HCT116 (cell line): Measurements from ENCODE around the gene EVX1. TPM values are rescaled to one million over a fixed set of nuclear protein-coding genes. Genes with fewer than 3 reads are reported as not detected.

Source experiments
- ATAC-seq: fragments of 200-7000 bp; cut with Tn5 transposase; 2 replicates; pipeline ENCODE4 v1.9.1; 2020; ENCODE audit warnings: mild to moderate bottlenecking, moderate library complexity
- BruUV-seq: library from RNA; stranded (reverse); fragments of 400-500 nt; replicated peaks from 2 replicates; lab custom pipeline; 2021; lab: Mats Ljungman, UMichigan
- CTCF ChIA-PET: fragments of 300-600 bp; sonication (Branson Sonifier 250); formaldehyde crosslinking; loops from one replicate; lab custom pipeline; 2021; ENCODE audit warnings: antibody characterized with exemption; lab: Charles Lee
- POLR2A ChIA-PET: fragments of 300-600, 350-600 bp; sonication (Branson Sonifier 250); formaldehyde crosslinking; loops from one replicate; lab custom pipeline; 2021; ENCODE audit warnings: antibody characterized with exemption; lab: Charles Lee
- RAD21 ChIA-PET, 2 experiments: fragments of 300-600 bp; sonication (Branson Sonifier 250); formaldehyde crosslinking; loops; one replicate each; lab custom pipeline; 2023; ENCODE audit warnings: low total read pairs in 2 of 2; ENCODE audit not compliant: uncharacterized antibody in 2 of 2, unreplicated experiment in 2 of 2, low non-redundant PET in 1 of 2; lab: Charles Lee
- DNase-seq: peaks from one replicate; pipeline ENCODE4 v3.0.0-alpha.2; 2010; ENCODE audit warnings: low read depth, low spot score
- H2AFZ ChIP-seq: fragments of 200-600 bp; shearing (Covaris generic), sonication (generic); 2 replicates; pipeline ENCODE4 v1.6.1; 2017; ENCODE audit warnings: low read depth, mixed run types, mixed read lengths, antibody characterized with exemption, low read length; ENCODE audit not compliant: poor library complexity, severe bottlenecking
- H3K27ac ChIP-seq: 2 replicates; pipeline ENCODE4 v1.5.1; 2012; ENCODE audit warnings: low read depth, low read length
- H3K27me3 ChIP-seq: fragments of 200-600 bp; sonication (generic); 2 replicates; pipeline ENCODE4 v1.6.1; 2016; ENCODE audit warnings: mixed run types, low read length, mixed read lengths; ENCODE audit not compliant: insufficient read depth
- H3K36me3 ChIP-seq, 2 experiments: fragments of 200-500 bp in 1 of 2; fragments of 200-600 bp in 1 of 2; sonication (Bioruptor generic) in 1 of 2; sonication (generic) in 1 of 2; 2 replicates each; pipeline versions ENCODE4 v1.5.1 to v1.6.1; 2014 to 2016; ENCODE audit warnings: low read length in 2 of 2, inconsistent platforms in 1 of 2, mixed read lengths in 1 of 2, mixed run types in 1 of 2; ENCODE audit not compliant: insufficient read depth in 2 of 2, control insufficient read depth in 1 of 2
- H3K4me1 ChIP-seq, 2 experiments: fragments of 200-600 bp in 1 of 2; sonication (generic) in 1 of 2; 2 replicates each; pipeline versions ENCODE4 v1.5.1 to v1.6.1; 2012 to 2017; ENCODE audit warnings: low read length in 2 of 2, inconsistent platforms in 1 of 2, mild to moderate bottlenecking in 1 of 2, mixed read lengths in 1 of 2, mixed run types in 1 of 2, moderate library complexity in 1 of 2; ENCODE audit not compliant: insufficient read depth in 2 of 2, control insufficient read depth in 1 of 2
- H3K4me2 ChIP-seq: fragments of 200-600 bp; sonication (generic); 2 replicates; pipeline ENCODE4 v1.6.1; 2017; ENCODE audit warnings: mixed run types, low read length, mixed read lengths
- H3K4me3 ChIP-seq, 2 experiments: fragments of 200-600 bp in 1 of 2; sonication (generic) in 1 of 2; replicated peaks in 1 of 2; 2 replicates each; pipeline ENCODE4 v1.5.1; 2011 to 2016; ENCODE audit warnings: low read length in 2 of 2, control low read depth in 1 of 2, low read depth in 1 of 2, mild to moderate bottlenecking in 1 of 2, mixed read lengths in 1 of 2, mixed run types in 1 of 2
- H3K79me2 ChIP-seq: fragments of 200-600 bp; sonication (generic); 2 replicates; pipeline ENCODE4 v1.6.1; 2017; ENCODE audit warnings: mild to moderate bottlenecking, mixed run types, low read length, moderate library complexity, mixed read lengths; ENCODE audit not compliant: insufficient read depth
- H3K9ac ChIP-seq: fragments of 200-600 bp; sonication (generic); 2 replicates; pipeline ENCODE4 v1.6.1; 2016; ENCODE audit warnings: low read length, mixed read lengths
- H3K9me2 ChIP-seq: fragments of 200-600 bp; sonication (generic), shearing (Covaris generic); 2 replicates; pipeline ENCODE4 v1.6.1; 2017; ENCODE audit warnings: mixed run types, mild to moderate bottlenecking, moderate library complexity; ENCODE audit not compliant: insufficient read depth
- H3K9me3 ChIP-seq, 2 experiments: fragments of 200-500 bp in 1 of 2; fragments of 200-600 bp in 1 of 2; sonication (Bioruptor generic) in 1 of 2; sonication (generic) in 1 of 2; 2 replicates each; pipeline ENCODE4 v1.6.1; 2014 to 2017; ENCODE audit warnings: low read length in 2 of 2, mixed read lengths in 2 of 2, inconsistent platforms in 1 of 2, low read depth in 1 of 2, mild to moderate bottlenecking in 1 of 2, mixed run types in 1 of 2, moderate library complexity in 1 of 2; ENCODE audit not compliant: control insufficient read depth in 1 of 2, insufficient read depth in 1 of 2
- H4K20me1 ChIP-seq: fragments of 200-600 bp; sonication (generic), shearing (Covaris generic); 2 replicates; pipeline ENCODE4 v1.6.1; 2017; ENCODE audit warnings: mixed run types, mild to moderate bottlenecking, moderate library complexity; ENCODE audit not compliant: insufficient read depth
- CBX3 ChIP-seq: IDR thresholded peaks from 2 replicates; pipeline ENCODE4 v1.6.1; 2012; ENCODE audit warnings: low read depth
- CEBPB ChIP-seq: IDR thresholded peaks from 2 replicates; pipeline ENCODE4 v1.6.1; 2012; ENCODE audit warnings: low read depth
- EGR1 ChIP-seq: IDR thresholded peaks from 2 replicates; pipeline ENCODE4 v1.6.1; 2012; ENCODE audit warnings: low read depth
- ELF1 ChIP-seq: IDR thresholded peaks from 2 replicates; pipeline ENCODE4 v1.6.1; 2012; ENCODE audit warnings: low read depth, borderline replicate concordance
- FOSL1 ChIP-seq: IDR thresholded peaks from 2 replicates; pipeline ENCODE4 v1.6.1; 2012; ENCODE audit warnings: low read depth
- POLR2A ChIP-seq: IDR thresholded peaks from 2 replicates; pipeline ENCODE4 v1.7.0; 2011; ENCODE audit warnings: borderline replicate concordance; ENCODE audit not compliant: insufficient read depth, insufficient read length; ENCODE audit errors: extremely low read depth
- RAD21 ChIP-seq: IDR thresholded peaks from 2 replicates; pipeline ENCODE4 v1.6.1; 2012; ENCODE audit warnings: low read depth, mild to moderate bottlenecking
- SIN3A ChIP-seq: IDR thresholded peaks from 2 replicates; pipeline ENCODE4 v1.6.1; 2012; ENCODE audit warnings: low read depth
- SP1 ChIP-seq: IDR thresholded peaks from 2 replicates; pipeline ENCODE4 v1.6.1; 2012; ENCODE audit warnings: low read depth
- YY1 ChIP-seq: IDR thresholded peaks from 2 replicates; pipeline ENCODE4 v1.6.1; 2011; ENCODE audit warnings: low read length, low read depth, moderate library complexity, mild to moderate bottlenecking; ENCODE audit not compliant: insufficient replicate concordance; ENCODE audit errors: extremely low read depth
- ZFX ChIP-seq: fragments of 450-650 bp; IDR thresholded peaks from 2 replicates; pipeline ENCODE4 v1.6.1; 2017
- intact Hi-C: fragments of 100-400 bp; cut with micrococcal nuclease; formaldehyde crosslinking; loops from 2 replicates; pipeline ENCODE4 v1.10.0; 2022
- total RNA-seq: library from RNA; stranded (reverse); gene quantifications from one replicate; pipeline ENCODE4 v1.2.1, GENCODE V29; 2021; ENCODE audit not compliant: unreplicated experiment
- TF ChIP-seq, protein P1 (sequence below): IDR thresholded peaks from 2 replicates; pipeline ENCODE4 v1.6.1; 2012; ENCODE audit warnings: low read depth
- TF ChIP-seq, protein P2 (sequence below): IDR thresholded peaks from 2 replicates; pipeline ENCODE4 v1.6.1; 2012
- TF ChIP-seq, protein P3 (sequence below): IDR thresholded peaks from 2 replicates; pipeline ENCODE4 v1.6.1; 2011; ENCODE audit warnings: mild to moderate bottlenecking, low read length, moderate library complexity; ENCODE audit not compliant: insufficient replicate concordance; ENCODE audit errors: extremely low read depth

Gene EVX1
- total RNA-seq, 1 experiment from 2014 or later = 0.25 TPM

DNA sequence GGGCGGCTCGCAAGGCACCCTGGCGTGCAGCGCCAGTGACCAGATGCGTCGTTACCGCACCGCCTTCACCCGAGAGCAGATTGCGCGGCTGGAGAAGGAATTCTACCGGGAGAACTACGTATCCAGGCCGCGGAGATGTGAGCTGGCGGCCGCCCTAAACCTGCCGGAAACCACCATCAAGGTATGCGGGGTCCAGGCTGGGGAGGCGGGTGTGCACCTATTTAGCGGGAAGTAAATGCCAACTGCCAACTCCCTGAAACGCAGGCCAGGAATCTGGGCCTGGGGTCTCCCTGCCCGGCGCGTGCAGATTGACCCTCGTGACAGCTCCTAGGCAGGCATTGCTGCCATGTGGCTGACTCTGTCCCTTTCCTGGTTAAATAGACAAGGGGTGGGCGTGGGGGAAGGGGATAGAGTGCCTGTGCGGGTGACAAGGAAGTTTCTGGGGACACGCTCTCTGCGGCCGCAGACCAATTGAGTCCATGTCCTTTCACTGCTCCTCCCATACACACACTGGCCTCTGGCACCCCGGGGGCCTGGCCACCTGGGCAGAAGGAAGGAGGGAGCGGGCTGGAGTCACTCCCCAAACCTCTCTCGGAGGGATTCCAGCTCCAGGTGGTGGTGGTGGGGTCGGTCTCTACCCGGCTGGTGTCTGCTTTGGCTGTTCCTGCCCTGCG lies 2.7 kb downstream of the EVX1 start:
- Histone ChIP-seq H4K20me1 (no peaks in the 10 kb centered on the region), H3K9me3 (no peaks in the 10 kb centered on the region), H3K36me3 (no peaks in the 10 kb centered on the region), H3K4me3 (no peak overlapping the region), H3K27ac (no peak overlapping the region), H3K4me2 (no peak overlapping the region), H3K4me1 (no peaks in the 10 kb centered on the region), H2AFZ (no peak overlapping the region), H3K9me2 (no peaks in the 10 kb centered on the region), H3K79me2 (no peaks in the 10 kb centered on the region), H3K27me3 (no peaks in the 10 kb centered on the region), H3K9ac (no peak overlapping the region)
- ChIA-PET RAD21 (no interaction called here), CTCF (no interaction called here), POLR2A (no interaction called here)
- no peak for DNase-seq
- TF ChIP-seq CEBPB (no peak), SIN3A (no peak), ZFX (no peak), POLR2A (no peak), YY1 (no peak)
- intact Hi-C loops = no loop called here
- no TSS peak for BruUV-seq
- ATAC-seq = no peak

DNA sequence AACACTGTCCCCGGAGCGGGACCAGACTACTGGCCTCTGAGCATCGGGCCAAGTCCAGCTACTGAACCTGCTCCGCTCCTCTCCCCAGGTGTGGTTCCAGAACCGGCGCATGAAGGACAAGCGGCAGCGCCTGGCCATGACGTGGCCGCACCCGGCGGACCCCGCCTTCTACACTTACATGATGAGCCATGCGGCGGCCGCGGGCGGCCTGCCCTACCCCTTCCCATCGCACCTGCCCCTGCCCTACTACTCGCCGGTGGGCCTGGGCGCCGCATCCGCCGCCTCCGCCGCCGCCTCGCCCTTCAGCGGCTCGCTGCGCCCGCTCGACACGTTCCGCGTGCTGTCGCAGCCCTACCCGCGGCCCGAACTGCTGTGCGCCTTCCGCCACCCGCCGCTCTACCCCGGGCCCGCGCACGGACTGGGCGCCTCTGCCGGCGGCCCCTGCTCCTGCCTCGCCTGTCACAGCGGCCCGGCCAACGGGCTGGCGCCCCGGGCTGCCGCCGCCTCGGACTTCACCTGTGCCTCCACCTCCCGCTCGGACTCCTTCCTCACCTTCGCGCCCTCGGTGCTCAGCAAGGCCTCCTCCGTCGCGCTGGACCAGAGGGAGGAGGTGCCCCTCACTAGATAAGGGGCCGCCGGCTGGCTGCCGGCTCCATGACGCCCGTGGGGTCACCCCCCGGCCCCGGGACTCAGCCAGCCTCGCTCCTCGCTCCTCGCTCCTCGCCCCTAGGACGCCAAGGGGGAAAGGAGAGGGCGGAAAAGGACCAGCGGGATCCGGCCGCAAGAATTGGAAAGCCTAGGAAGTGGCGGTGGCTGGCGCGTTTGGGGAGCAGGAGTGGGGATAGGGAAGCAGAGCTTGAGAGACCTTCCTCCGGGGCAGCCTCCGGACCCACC lies 3.4 kb downstream of the EVX1 start:
- Histone ChIP-seq H3K4me1 (no peaks in the 10 kb centered on the region), H2AFZ (no peak overlapping the region), H3K4me2 (no peak overlapping the region), H3K27me3 (no peaks in the 10 kb centered on the region), H3K9me2 (no peaks in the 10 kb centered on the region), H3K4me3 (no peak overlapping the region), H4K20me1 (no peaks in the 10 kb centered on the region), H3K36me3 (no peaks in the 10 kb centered on the region), H3K9me3 (no peaks in the 10 kb centered on the region), H3K27ac (no peak overlapping the region), H3K9ac (no peak overlapping the region), H3K79me2 (no peaks in the 10 kb centered on the region)
- intact Hi-C loops = no loop called here
- no peak for ATAC-seq
- POLR2A ChIA-PET = no interaction called here
- RAD21 ChIA-PET = no interaction called here
- DNase-seq = no peak
- BruUV-seq = no TSS peak
- CTCF ChIA-PET = no interaction called here
- no peak for TF ChIP-seq ZFX
- no peak for TF ChIP-seq CBX3
- TF ChIP-seq, protein P1, sequence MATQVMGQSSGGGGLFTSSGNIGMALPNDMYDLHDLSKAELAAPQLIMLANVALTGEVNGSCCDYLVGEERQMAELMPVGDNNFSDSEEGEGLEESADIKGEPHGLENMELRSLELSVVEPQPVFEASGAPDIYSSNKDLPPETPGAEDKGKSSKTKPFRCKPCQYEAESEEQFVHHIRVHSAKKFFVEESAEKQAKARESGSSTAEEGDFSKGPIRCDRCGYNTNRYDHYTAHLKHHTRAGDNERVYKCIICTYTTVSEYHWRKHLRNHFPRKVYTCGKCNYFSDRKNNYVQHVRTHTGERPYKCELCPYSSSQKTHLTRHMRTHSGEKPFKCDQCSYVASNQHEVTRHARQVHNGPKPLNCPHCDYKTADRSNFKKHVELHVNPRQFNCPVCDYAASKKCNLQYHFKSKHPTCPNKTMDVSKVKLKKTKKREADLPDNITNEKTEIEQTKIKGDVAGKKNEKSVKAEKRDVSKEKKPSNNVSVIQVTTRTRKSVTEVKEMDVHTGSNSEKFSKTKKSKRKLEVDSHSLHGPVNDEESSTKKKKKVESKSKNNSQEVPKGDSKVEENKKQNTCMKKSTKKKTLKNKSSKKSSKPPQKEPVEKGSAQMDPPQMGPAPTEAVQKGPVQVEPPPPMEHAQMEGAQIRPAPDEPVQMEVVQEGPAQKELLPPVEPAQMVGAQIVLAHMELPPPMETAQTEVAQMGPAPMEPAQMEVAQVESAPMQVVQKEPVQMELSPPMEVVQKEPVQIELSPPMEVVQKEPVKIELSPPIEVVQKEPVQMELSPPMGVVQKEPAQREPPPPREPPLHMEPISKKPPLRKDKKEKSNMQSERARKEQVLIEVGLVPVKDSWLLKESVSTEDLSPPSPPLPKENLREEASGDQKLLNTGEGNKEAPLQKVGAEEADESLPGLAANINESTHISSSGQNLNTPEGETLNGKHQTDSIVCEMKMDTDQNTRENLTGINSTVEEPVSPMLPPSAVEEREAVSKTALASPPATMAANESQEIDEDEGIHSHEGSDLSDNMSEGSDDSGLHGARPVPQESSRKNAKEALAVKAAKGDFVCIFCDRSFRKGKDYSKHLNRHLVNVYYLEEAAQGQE = no peak
- TF ChIP-seq, protein P2, sequence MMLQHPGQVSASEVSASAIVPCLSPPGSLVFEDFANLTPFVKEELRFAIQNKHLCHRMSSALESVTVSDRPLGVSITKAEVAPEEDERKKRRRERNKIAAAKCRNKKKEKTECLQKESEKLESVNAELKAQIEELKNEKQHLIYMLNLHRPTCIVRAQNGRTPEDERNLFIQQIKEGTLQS = no peak
- no peak for TF ChIP-seq ELF1
- TF ChIP-seq RAD21 = no peak
- TF ChIP-seq, protein P3, sequence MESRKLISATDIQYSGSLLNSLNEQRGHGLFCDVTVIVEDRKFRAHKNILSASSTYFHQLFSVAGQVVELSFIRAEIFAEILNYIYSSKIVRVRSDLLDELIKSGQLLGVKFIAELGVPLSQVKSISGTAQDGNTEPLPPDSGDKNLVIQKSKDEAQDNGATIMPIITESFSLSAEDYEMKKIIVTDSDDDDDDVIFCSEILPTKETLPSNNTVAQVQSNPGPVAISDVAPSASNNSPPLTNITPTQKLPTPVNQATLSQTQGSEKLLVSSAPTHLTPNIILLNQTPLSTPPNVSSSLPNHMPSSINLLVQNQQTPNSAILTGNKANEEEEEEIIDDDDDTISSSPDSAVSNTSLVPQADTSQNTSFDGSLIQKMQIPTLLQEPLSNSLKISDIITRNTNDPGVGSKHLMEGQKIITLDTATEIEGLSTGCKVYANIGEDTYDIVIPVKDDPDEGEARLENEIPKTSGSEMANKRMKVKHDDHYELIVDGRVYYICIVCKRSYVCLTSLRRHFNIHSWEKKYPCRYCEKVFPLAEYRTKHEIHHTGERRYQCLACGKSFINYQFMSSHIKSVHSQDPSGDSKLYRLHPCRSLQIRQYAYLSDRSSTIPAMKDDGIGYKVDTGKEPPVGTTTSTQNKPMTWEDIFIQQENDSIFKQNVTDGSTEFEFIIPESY = no peak
- TF ChIP-seq SP1 = no peak
- no peak for TF ChIP-seq EGR1
- no peak for TF ChIP-seq FOSL1
